ENCODE results near the gene CFD.

- TF ChIP-seq POLR2A (IDR thresholded peaks at IDR 0.05) = no peak
- TF ChIP-seq, protein P1, sequence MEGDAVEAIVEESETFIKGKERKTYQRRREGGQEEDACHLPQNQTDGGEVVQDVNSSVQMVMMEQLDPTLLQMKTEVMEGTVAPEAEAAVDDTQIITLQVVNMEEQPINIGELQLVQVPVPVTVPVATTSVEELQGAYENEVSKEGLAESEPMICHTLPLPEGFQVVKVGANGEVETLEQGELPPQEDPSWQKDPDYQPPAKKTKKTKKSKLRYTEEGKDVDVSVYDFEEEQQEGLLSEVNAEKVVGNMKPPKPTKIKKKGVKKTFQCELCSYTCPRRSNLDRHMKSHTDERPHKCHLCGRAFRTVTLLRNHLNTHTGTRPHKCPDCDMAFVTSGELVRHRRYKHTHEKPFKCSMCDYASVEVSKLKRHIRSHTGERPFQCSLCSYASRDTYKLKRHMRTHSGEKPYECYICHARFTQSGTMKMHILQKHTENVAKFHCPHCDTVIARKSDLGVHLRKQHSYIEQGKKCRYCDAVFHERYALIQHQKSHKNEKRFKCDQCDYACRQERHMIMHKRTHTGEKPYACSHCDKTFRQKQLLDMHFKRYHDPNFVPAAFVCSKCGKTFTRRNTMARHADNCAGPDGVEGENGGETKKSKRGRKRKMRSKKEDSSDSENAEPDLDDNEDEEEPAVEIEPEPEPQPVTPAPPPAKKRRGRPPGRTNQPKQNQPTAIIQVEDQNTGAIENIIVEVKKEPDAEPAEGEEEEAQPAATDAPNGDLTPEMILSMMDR (IDR thresholded peaks at IDR 0.05) = no peak
Observed at GRCh38 chr19:821231-821824, 38.1 kb upstream of the CFD start.

Data from esophagus squamous epithelium (tissue), 4 donors.